HepG2 (cell line): ENCODE measurements around the gene ZNF786. TPM values are rescaled to one million over a fixed set of nuclear protein-coding genes. Genes with fewer than 3 reads are reported as not detected.

Source experiments
- ATAC-seq: fragments of 200-7000 bp; cut with Tn5 transposase; 3 replicates; pipeline ENCODE4 v1.9.1; 2020; ENCODE audit warnings: mild to moderate bottlenecking, moderate library complexity
- BruUV-seq: library from RNA; stranded (reverse); fragments of 400-500 nt; replicated peaks from 2 replicates; lab custom pipeline; 2021; lab: Mats Ljungman, UMichigan
- CTCF ChIA-PET: fragments of 300-600 bp; formaldehyde crosslinking; extraction: SDS; loops from one replicate; lab custom pipeline; 2021; ENCODE audit warnings: low total read pairs, inconsistent platforms, low intra/inter-chr PET ratio; lab: Yijun Ruan, JAX
- POLR2A ChIA-PET: fragments of 350-600 bp; sonication (Branson Sonifier 250); formaldehyde crosslinking; loops from one replicate; lab custom pipeline; 2020; ENCODE audit warnings: antibody characterized with exemption, inconsistent platforms; lab: Yijun Ruan, JAX
- DNase-seq: peaks from one replicate; pipeline ENCODE4 v3.0.0-alpha.2; 2015; ENCODE audit warnings: low spot score
- FAIRE-seq: peaks from 3 replicates; lab custom pipeline; 2011; peaks lifted over from hg19 to GRCh38; lab: Jason Lieb, UNC
- H2AFZ ChIP-seq: one replicate; pipeline ENCODE4 v1.6.1; 2011; ENCODE audit warnings: low read length, inconsistent platforms
- H3K27ac ChIP-seq: fragments of 300-600 bp; 3 replicates; pipeline ENCODE4 v1.8.0; 2011; ENCODE audit warnings: mixed run types, mild to moderate bottlenecking, mixed read lengths, low read length, inconsistent platforms; ENCODE audit not compliant: insufficient read depth; ENCODE audit errors: extremely low read length
- H3K27me3 ChIP-seq, 2 experiments: fragments of 200-600 bp in 1 of 2; 2 replicates in 1 of 2; 3 replicates in 1 of 2; pipeline versions ENCODE4 v1.6.0 to v1.8.0; 2011; ENCODE audit warnings: low read length in 2 of 2, mild to moderate bottlenecking in 2 of 2, moderate library complexity in 2 of 2, inconsistent platforms in 1 of 2; ENCODE audit not compliant: insufficient read depth in 2 of 2, control insufficient read depth in 1 of 2
- H3K36me3 ChIP-seq, 2 experiments: fragments of 200-600 bp in 1 of 2; replicated peaks in 1 of 2; 2 replicates in 1 of 2; 3 replicates in 1 of 2; pipeline versions ENCODE4 v1.5.1 to v1.8.0; 2011; ENCODE audit warnings: low read length in 2 of 2, inconsistent platforms in 1 of 2; ENCODE audit not compliant: insufficient read depth in 2 of 2, control insufficient read depth in 1 of 2
- H3K4me1 ChIP-seq: 2 replicates; pipeline ENCODE4 v1.5.1; 2012; ENCODE audit warnings: low read length, inconsistent platforms; ENCODE audit not compliant: insufficient read depth
- H3K4me2 ChIP-seq: 2 replicates; pipeline ENCODE4 v1.6.0; 2011; ENCODE audit warnings: low read depth, low read length, inconsistent platforms
- H3K4me3 ChIP-seq, 3 experiments: fragments of 200-600 bp in 1 of 3; sonication (generic), shearing (Covaris generic) in 1 of 3; replicated peaks in 1 of 3; 2 replicates each; pipeline ENCODE4 v1.5.1; 2011 to 2016; ENCODE audit warnings: low read length in 3 of 3, inconsistent platforms in 2 of 3, low read depth in 2 of 3, mild to moderate bottlenecking in 2 of 3, control low read depth in 1 of 3, mixed read lengths in 1 of 3; ENCODE audit not compliant: insufficient read depth in 1 of 3
- H3K79me2 ChIP-seq: one replicate; pipeline ENCODE4 v1.6.1; 2011; ENCODE audit warnings: low read length, inconsistent platforms; ENCODE audit not compliant: insufficient read depth
- H3K9ac ChIP-seq: 2 replicates; pipeline ENCODE4 v1.6.0; 2011; ENCODE audit warnings: mild to moderate bottlenecking, low read depth, low read length, inconsistent platforms; ENCODE audit not compliant: insufficient read depth
- H3K9me3 ChIP-seq: 2 replicates; pipeline ENCODE4 v1.5.1; 2012; ENCODE audit warnings: mild to moderate bottlenecking, low read length
- H4K20me1 ChIP-seq: 2 replicates; pipeline ENCODE4 v1.6.0; 2011; ENCODE audit warnings: inconsistent platforms, mild to moderate bottlenecking, low read length, moderate library complexity; ENCODE audit not compliant: insufficient read depth
- ARID5B ChIP-seq: IDR thresholded peaks from 2 replicates; pipeline ENCODE4 v1.4.0; 2020; ENCODE audit warnings: mild to moderate bottlenecking, missing genetic modification reagents
- CAMTA2 ChIP-seq: sonication (generic); formaldehyde crosslinking; IDR thresholded peaks from 2 replicates; pipeline ENCODE4 v1.4.0; 2020; ENCODE audit warnings: mild to moderate bottlenecking, missing genetic modification reagents, borderline replicate concordance
- NPAS2 ChIP-seq: sonication (generic); formaldehyde crosslinking; IDR thresholded peaks from 2 replicates; pipeline ENCODE4 v1.8.0; 2022; ENCODE audit warnings: mild to moderate bottlenecking, missing genetic modification reagents, borderline replicate concordance
- PHF8 ChIP-seq: sonication (generic); formaldehyde crosslinking; IDR thresholded peaks from 2 replicates; pipeline ENCODE4 v1.5.0; 2020; ENCODE audit warnings: missing genetic modification reagents
- RBM22 ChIP-seq: fragments of 200-400 bp; formaldehyde crosslinking; optimal IDR thresholded peaks from 2 replicates; pipeline ENCODE3; 2017; ENCODE audit warnings: mild to moderate bottlenecking, low read length, moderate library complexity
- TGIF2 ChIP-seq: IDR thresholded peaks from 2 replicates; pipeline ENCODE4 v1.6.1; 2016; ENCODE audit warnings: control low read depth, missing compliant biosample characterization
- ZNF180 ChIP-seq: sonication (generic); formaldehyde crosslinking; IDR thresholded peaks from 2 replicates; pipeline ENCODE4 v1.4.0; 2020; ENCODE audit warnings: low read depth, missing genetic modification reagents, borderline replicate concordance
- ZNF558 ChIP-seq: sonication (generic); formaldehyde crosslinking; IDR thresholded peaks from 2 replicates; pipeline ENCODE4 v1.9.0; 2022; ENCODE audit warnings: mild to moderate bottlenecking, missing genetic modification reagents, borderline replicate concordance
- ZSCAN31 ChIP-seq: sonication (generic); formaldehyde crosslinking; IDR thresholded peaks from 2 replicates; pipeline ENCODE4 v1.5.0; 2020; ENCODE audit warnings: low read depth, mild to moderate bottlenecking, missing genetic modification reagents
- WGBS: methylation state at CpG from one replicate; pipeline ENCODE4 v1.1.6; 2017; ENCODE audit warnings: low lambda C conversion rate; 5-methylcytosine and 5-hydroxymethylcytosine counted together
- in situ Hi-C: cut with HindIII; loops from 2 replicates; pipeline ENCODE4 v1.10.0; 2017; ENCODE audit warnings: low pct_unique_long_range_greater_than_20kb; ENCODE audit not compliant: extremely low pct_ligation_motif_present
- intact Hi-C: fragments of 100-400 bp; cut with micrococcal nuclease; formaldehyde crosslinking; loops from one replicate; pipeline ENCODE4 v1.10.0; 2022; ENCODE audit not compliant: unreplicated experiment
- polyA plus RNA-seq, 8 experiments: library from polyadenylated mRNA; depleted of rRNA in 3 of 8; stranded (reverse) in 7 of 8; unstranded in 1 of 8; fragments of >200 nt; fragmentation: Illumina TruSeq in 4 of 8; extraction: Trizol in 4 of 8; gene quantifications; 2 replicates each; pipeline versions ENCODE4 v1.2.1 to v1.2.3, GENCODE V29; 2011 to 2016; ENCODE audit warnings: low read depth in 4 of 8, missing spikeins in 1 of 8, mixed read lengths in 1 of 8; ENCODE audit not compliant: insufficient read depth in 1 of 8
- small RNA-seq, 3 experiments: library from RNA; depleted of rRNA; stranded (forward); fragments of <200 nt; gene quantifications; one replicate each; pipeline ENCODE3, GENCODE V24; 2012; ENCODE audit warnings: low read depth in 2 of 3, low replicate concordance in 1 of 3; ENCODE audit not compliant: insufficient read length in 3 of 3, insufficient read depth in 2 of 3
- total RNA-seq, 5 experiments: library from RNA; depleted of rRNA; stranded (reverse); fragments of >200 nt; fragmentation: Illumina TruSeq; extraction: Trizol; gene quantifications; 2 replicates each; pipeline ENCODE4 v1.2.3, GENCODE V29; 2016; ENCODE audit warnings: low read depth in 1 of 5
- TF ChIP-seq, protein P1 (sequence below): sonication (generic); formaldehyde crosslinking; IDR thresholded peaks from 2 replicates; pipeline ENCODE4 v1.8.0; 2022; ENCODE audit warnings: mild to moderate bottlenecking, missing genetic modification reagents

The ZNF786 gene
- total and polyA plus RNA-seq, 2 of the 13 experiments (the other 11 are each of a cell fraction or from before 2014, with no cell fraction given): 2.0 to 4.0 TPM

DNA sequence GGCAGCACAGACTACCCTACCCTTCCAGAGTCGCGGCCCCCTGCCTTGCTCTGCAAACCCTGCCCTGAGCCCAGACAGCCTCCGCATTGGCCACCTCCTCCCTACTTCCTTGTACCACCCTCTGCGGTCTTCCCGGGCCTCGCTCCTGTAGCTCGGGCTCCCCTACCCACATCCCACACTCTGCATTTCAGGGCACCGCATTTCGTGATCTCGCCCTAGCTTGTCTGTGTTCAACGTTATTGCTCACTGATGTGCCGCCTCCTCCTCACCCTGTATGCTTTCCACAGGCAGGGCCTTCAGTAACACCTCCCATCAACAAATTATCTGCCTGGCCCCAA lies 68.8 kb downstream of the ZNF786 start (continued):
- no peak for TF ChIP-seq ARID5B (CRISPR knock-in tag)
- TF ChIP-seq ZNF180 (CRISPR knock-in tag): no peak
- TF ChIP-seq ZSCAN31 (CRISPR knock-in tag): no peak
- TF ChIP-seq, protein P1, sequence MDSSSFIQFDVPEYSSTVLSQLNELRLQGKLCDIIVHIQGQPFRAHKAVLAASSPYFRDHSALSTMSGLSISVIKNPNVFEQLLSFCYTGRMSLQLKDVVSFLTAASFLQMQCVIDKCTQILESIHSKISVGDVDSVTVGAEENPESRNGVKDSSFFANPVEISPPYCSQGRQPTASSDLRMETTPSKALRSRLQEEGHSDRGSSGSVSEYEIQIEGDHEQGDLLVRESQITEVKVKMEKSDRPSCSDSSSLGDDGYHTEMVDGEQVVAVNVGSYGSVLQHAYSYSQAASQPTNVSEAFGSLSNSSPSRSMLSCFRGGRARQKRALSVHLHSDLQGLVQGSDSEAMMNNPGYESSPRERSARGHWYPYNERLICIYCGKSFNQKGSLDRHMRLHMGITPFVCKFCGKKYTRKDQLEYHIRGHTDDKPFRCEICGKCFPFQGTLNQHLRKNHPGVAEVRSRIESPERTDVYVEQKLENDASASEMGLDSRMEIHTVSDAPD: no peak
- no peak for TF ChIP-seq ZNF558 (CRISPR knock-in tag)
- TF ChIP-seq CAMTA2 (CRISPR knock-in tag): no peak

GRCh38 chr7:149020483-149020882 lies 70.0 kb downstream of the ZNF786 start:
- Histone ChIP-seq H3K4me2 (no peak overlapping the region), H3K9ac (no peak overlapping the region), H3K4me3 (no peak overlapping the region), H2AFZ (no peak overlapping the region), H3K9me3 (no peaks in the 10 kb centered on the region), H4K20me1 (peaks cover 10% of the 10 kb centered on the region), H3K4me1 (peaks cover 21% of the 10 kb centered on the region), H3K27ac (no peak overlapping the region), H3K79me2 (peaks cover 39% of the 10 kb centered on the region), H3K36me3 (peaks cover 14 to 52% of the 10 kb centered on the region in 2 experiments), H3K27me3 (no peaks in the 10 kb centered on the region)
- WGBS: 98% methylated on average over 10 of the region's 11 CpGs
- DNase-seq (no peak), FAIRE-seq (no peak), ATAC-seq (no peak)
- no TSS peak for BruUV-seq
- ChIA-PET POLR2A (no interaction called here), CTCF (no interaction called here)
- intact Hi-C loops (no loop called here), in situ Hi-C loops (no loop called here)
- TF ChIP-seq PHF8 (CRISPR knock-in tag) (no peak), TGIF2 (CRISPR knock-in tag) (no peak), RBM22 (peak; percentile 13), NPAS2 (no peak)

Small RNAs within 50 kb of the gene (small RNA-seq; reads per million reads assigned to genes)
- gene COX6B1P1 (0 reads per million in 3 experiments), gene RN7SL521P (0 reads per million in 3 experiments), gene RNU6-650P (0.20 to 1.3 (median 0.97) reads per million in 3 experiments)

Other genes starting within 250 kb of the ZNF786 start
- gene EZH2, start 206.4 kb downstream of the ZNF786 start, total RNA-seq (2016; rRNA removed; fragmentation: Illumina TruSeq; extraction: Trizol): 30.4 and 34.3 TPM in 2 replicates
- 18.2 and 26.0 TPM in 2 replicates for gene EZH2, start 206.4 kb downstream of the ZNF786 start, polyA plus RNA-seq (2011; rRNA removed)
- 171 and 402 TPM in 2 replicates for gene PDIA4, start 62.2 kb downstream of the ZNF786 start, total RNA-seq (2016; rRNA removed; fragmentation: Illumina TruSeq; extraction: Trizol)
- 257 and 278 TPM in 2 replicates for gene PDIA4, start 62.2 kb downstream of the ZNF786 start, polyA plus RNA-seq (2011; rRNA removed)
- 0.97 and 1.1 TPM in 2 replicates for gene ZNF425, start 35.6 kb upstream of the ZNF786 start, total RNA-seq (2016; rRNA removed; fragmentation: Illumina TruSeq; extraction: Trizol)
- 0.51 and 0.55 TPM in 2 replicates for gene ZNF425, start 35.6 kb upstream of the ZNF786 start, polyA plus RNA-seq (2011; rRNA removed)
- gene ZNF398, start 56.7 kb upstream of the ZNF786 start, total RNA-seq (2016; rRNA removed; fragmentation: Illumina TruSeq; extraction: Trizol): 8.9 and 10.4 TPM in 2 replicates
- 3.0 and 3.4 TPM in 2 replicates for gene ZNF398, start 56.7 kb upstream of the ZNF786 start, polyA plus RNA-seq (2011; rRNA removed)
- 19.3 and 20.9 TPM in 2 replicates for gene ZNF282, start 104.8 kb upstream of the ZNF786 start, total RNA-seq (2016; rRNA removed; fragmentation: Illumina TruSeq; extraction: Trizol)
- 9.1 and 12.5 TPM in 2 replicates for gene ZNF282, start 104.8 kb upstream of the ZNF786 start, polyA plus RNA-seq (2011; rRNA removed)
- gene ZNF212, start 148.9 kb upstream of the ZNF786 start, total RNA-seq (2016; rRNA removed; fragmentation: Illumina TruSeq; extraction: Trizol): 3.8 and 4.3 TPM in 2 replicates
- gene ZNF212, start 148.9 kb upstream of the ZNF786 start, polyA plus RNA-seq (2011; rRNA removed): 2.6 and 3.1 TPM in 2 replicates
- gene ZNF783, start 171.5 kb upstream of the ZNF786 start, total RNA-seq (2016; rRNA removed; fragmentation: Illumina TruSeq; extraction: Trizol): 1.3 and 5.2 TPM in 2 replicates
- gene ZNF783, start 171.5 kb upstream of the ZNF786 start, polyA plus RNA-seq (2011; rRNA removed): 4.1 and 5.9 TPM in 2 replicates